HL-60 (cell line): ENCODE results near the gene CTRL.

Experiments used
- REST ChIP-seq: IDR thresholded peaks from 2 replicates; pipeline ENCODE4 v1.6.1; 2012; ENCODE audit warnings: low read depth; ENCODE audit not compliant: insufficient replicate concordance
- TF ChIP-seq, protein P1 (sequence below): IDR thresholded peaks from one replicate; pipeline ENCODE4 v1.5.1; 2011; ENCODE audit warnings: low read length, control low read depth, inconsistent platforms; ENCODE audit not compliant: insufficient read depth

DNA sequence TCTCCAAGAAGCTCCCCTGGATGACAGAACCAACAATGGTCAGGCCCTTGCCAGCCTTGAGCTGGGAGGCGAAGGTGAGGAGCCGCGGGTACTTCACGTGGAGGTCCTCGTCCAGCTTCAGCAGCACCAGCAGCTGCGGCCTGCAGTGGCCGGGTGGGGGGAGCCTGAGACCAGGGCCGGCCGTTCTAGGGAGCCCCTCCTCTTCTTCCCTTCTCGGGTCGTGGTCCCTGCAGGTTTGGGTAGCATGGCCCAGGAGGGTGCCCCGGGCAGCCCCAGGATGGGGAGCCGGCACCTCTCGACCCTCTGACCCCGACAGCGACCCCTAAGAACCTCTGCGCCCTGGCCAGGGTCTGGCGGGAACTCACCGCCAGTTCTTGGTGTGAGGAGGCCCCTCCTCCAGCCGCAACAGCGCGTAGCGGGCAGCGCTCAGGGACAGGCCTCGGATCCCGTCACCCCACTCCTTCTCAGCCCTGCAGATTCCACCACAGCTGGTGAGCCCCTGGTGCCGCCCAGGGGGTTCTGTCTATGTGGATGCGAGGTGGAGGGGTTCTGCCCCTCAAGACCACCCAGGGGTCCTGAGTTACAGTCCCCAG is 15.4 kb upstream of the CTRL start:
- TF ChIP-seq, protein P1, sequence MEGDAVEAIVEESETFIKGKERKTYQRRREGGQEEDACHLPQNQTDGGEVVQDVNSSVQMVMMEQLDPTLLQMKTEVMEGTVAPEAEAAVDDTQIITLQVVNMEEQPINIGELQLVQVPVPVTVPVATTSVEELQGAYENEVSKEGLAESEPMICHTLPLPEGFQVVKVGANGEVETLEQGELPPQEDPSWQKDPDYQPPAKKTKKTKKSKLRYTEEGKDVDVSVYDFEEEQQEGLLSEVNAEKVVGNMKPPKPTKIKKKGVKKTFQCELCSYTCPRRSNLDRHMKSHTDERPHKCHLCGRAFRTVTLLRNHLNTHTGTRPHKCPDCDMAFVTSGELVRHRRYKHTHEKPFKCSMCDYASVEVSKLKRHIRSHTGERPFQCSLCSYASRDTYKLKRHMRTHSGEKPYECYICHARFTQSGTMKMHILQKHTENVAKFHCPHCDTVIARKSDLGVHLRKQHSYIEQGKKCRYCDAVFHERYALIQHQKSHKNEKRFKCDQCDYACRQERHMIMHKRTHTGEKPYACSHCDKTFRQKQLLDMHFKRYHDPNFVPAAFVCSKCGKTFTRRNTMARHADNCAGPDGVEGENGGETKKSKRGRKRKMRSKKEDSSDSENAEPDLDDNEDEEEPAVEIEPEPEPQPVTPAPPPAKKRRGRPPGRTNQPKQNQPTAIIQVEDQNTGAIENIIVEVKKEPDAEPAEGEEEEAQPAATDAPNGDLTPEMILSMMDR = no peak
- TF ChIP-seq REST = no peak
